ENCODE results near the gene ZAR1L. TPM values are rescaled to one million over a fixed set of nuclear protein-coding genes. Genes with fewer than 3 reads are reported as not detected.

ZAR1L gene
- polyA plus RNA-seq, 2 of the 4 experiments (the other 2 are of a cell fraction), result not detected

GRCh38 chr13:32278426-32278825 lies 36.7 kb downstream of the ZAR1L start:
- no peak overlapping the region for H3K4me2 ChIP-seq
- CTCF ChIA-PET, result no interaction called here
- DNase-seq (ENCODE audit: low read depth in 1 of 2, low spot score in 1 of 2) (no peak), FAIRE-seq (no peak), ATAC-seq (no peak)
- H3K4me1 ChIP-seq, result no peaks in the 10 kb centered on the region
- WGBS (ENCODE audit: missing lambda C conversion rate), result 33% methylated on average over 3 of the region's 3 CpGs
- POLR2A ChIA-PET, result no interaction called here
- no peak overlapping the region for H3K27ac ChIP-seq
- no peak overlapping the region for H3K4me3 ChIP-seq
- no peak for TF ChIP-seq KDM5A (IDR thresholded peaks at IDR 0.05)
- no peak for TF ChIP-seq ELK1 (IDR thresholded peaks at IDR 0.05; ENCODE audit: low read depth, low read length)
- no peak for TF ChIP-seq NR3C1 (IDR thresholded peaks at IDR 0.05)
- no peak for TF ChIP-seq FOXS1 (CRISPR knock-in tag; IDR thresholded peaks at IDR 0.05)
- TF ChIP-seq GATA3 (IDR thresholded peaks at IDR 0.05; ENCODE audit: borderline replicate concordance), result no peak
- TF ChIP-seq EP300 (IDR thresholded peaks at IDR 0.05), result no peak
- no peak for TF ChIP-seq ZSCAN20 (CRISPR knock-in tag; IDR thresholded peaks at IDR 0.05)
- TF ChIP-seq HOXB13 (CRISPR knock-in tag; IDR thresholded peaks at IDR 0.05; ENCODE audit: low read depth), result no peak
- no peak for TF ChIP-seq POLR2AphosphoS2 (conservative IDR thresholded peaks at IDR 0.05; ENCODE audit: low read length)
- TF ChIP-seq BHLHE40 (IDR thresholded peaks at IDR 0.05; ENCODE audit: low read depth, low read length), result no peak
- no peak for TF ChIP-seq RCOR1 (IDR thresholded peaks at IDR 0.05; ENCODE audit: low read depth, low read length)
- no peak for TF ChIP-seq PBX3 (IDR thresholded peaks at IDR 0.05)
- TF ChIP-seq NPAS2 (CRISPR knock-in tag; IDR thresholded peaks at IDR 0.05; ENCODE audit: borderline replicate concordance), result no peak
- H3K9me3 ChIP-seq, result no peaks in the 10 kb centered on the region

GRCh38 chr13:32277839-32278238 lies 37.3 kb downstream of the ZAR1L start:
- Histone ChIP-seq H3K4me2 (no peak overlapping the region), H3K4me3 (no peak overlapping the region), H3K4me1 (no peaks in the 10 kb centered on the region), H3K27ac (no peak overlapping the region), H3K9me3 (no peaks in the 10 kb centered on the region)
- 93% methylated on average over 1 of the region's 1 CpG for WGBS (ENCODE audit: missing lambda C conversion rate)
- FAIRE-seq (no peak), DNase-seq (ENCODE audit: low read depth in 1 of 2, low spot score in 1 of 2) (no peak), ATAC-seq (no peak)
- ChIA-PET POLR2A (no interaction called here), CTCF (no interaction called here)
- TF ChIP-seq TFCP2L1 (CRISPR knock-in tag; IDR thresholded peaks at IDR 0.05) (no peak), RNF2 (IDR thresholded peaks at IDR 0.05; ENCODE audit: borderline replicate concordance, low read depth) (no peak), CBX2 (IDR thresholded peaks at IDR 0.05; ENCODE audit: borderline replicate concordance, low read depth) (no peak), MAZ (IDR thresholded peaks at IDR 0.05; ENCODE audit: borderline replicate concordance, low read depth, low read length) (no peak), GATA3 (IDR thresholded peaks at IDR 0.05; ENCODE audit: borderline replicate concordance) (no peak), HDAC2 (IDR thresholded peaks at IDR 0.05) (no peak), SMC3 (IDR thresholded peaks at IDR 0.05) (no peak)

- H3K4me3 ChIP-seq, result no peak overlapping the region
- H3K4me1 ChIP-seq, result no peaks in the 10 kb centered on the region
- POLR2A ChIA-PET, result no interaction called here
- DNase-seq (ENCODE audit: low read depth in 1 of 2, low spot score in 1 of 2) (no peak), ATAC-seq (no peak), FAIRE-seq (no peak)
- no peaks in the 10 kb centered on the region for H3K9me3 ChIP-seq
- CTCF ChIA-PET, result no interaction called here
- no peak overlapping the region for H3K27ac ChIP-seq
- H3K4me2 ChIP-seq, result no peak overlapping the region
- 51% methylated on average over 4 of the region's 4 CpGs for WGBS (ENCODE audit: missing lambda C conversion rate)
- no peak for TF ChIP-seq ATOH8 (CRISPR knock-in tag; IDR thresholded peaks at IDR 0.05; ENCODE audit: low read depth)
- no peak for TF ChIP-seq EHMT2 (IDR thresholded peaks at IDR 0.05; ENCODE audit: low read depth)
- no peak for TF ChIP-seq USF2 (IDR thresholded peaks at IDR 0.05)
- TF ChIP-seq EP300 (IDR thresholded peaks at IDR 0.05), result no peak
- TF ChIP-seq TFCP2L1 (CRISPR knock-in tag; IDR thresholded peaks at IDR 0.05), result no peak
- TF ChIP-seq CTCF (IDR thresholded peaks at IDR 0.05), result no peak
Observed at GRCh38 chr13:32272021-32272683, 43.0 kb downstream of the ZAR1L start.

Measured in A549 (cell line).